Neural cell (in vitro differentiated cells): ENCODE results near the gene PPFIBP1.

Experiments used
- EZH2 ChIP-seq: fragments of 200-600, 300-800 bp; shearing (Covaris generic), sonication (generic); IDR thresholded peaks from 2 replicates; pipeline ENCODE4 v1.6.1; 2014; ENCODE audit warnings: antibody characterized with exemption, low read length, borderline replicate concordance, mild to moderate bottlenecking; ENCODE audit not compliant: insufficient read depth, poor library complexity, severe bottlenecking
- MXI1 ChIP-seq: fragments of 450-650 bp; conservative IDR thresholded peaks from 2 replicates; pipeline ENCODE4 v1.6.1; 2014; ENCODE audit warnings: antibody characterized with exemption, mild to moderate bottlenecking; ENCODE audit not compliant: poor library complexity, severe bottlenecking

GRCh38 chr12:27511031-27511722 lies 12.8 kb upstream of the PPFIBP1 start:
- TF ChIP-seq MXI1, result no peak
- TF ChIP-seq EZH2, result no peak
